HG02798 (cell line): Measurements from ENCODE around the gene KLHL24.
"Not testable (repeated sequence)": the region's sequence is repeated elsewhere in the genome, so short reads cannot be mapped to it uniquely, and the experiment has no call there.

Source experiments
- ATAC-seq: cut with Tn5 transposase; IDR thresholded peaks from one replicate; pipeline ENCODE4 v1.9.1; 2021; ENCODE audit warnings: mild to moderate bottlenecking; ENCODE audit not compliant: unreplicated experiment, poor library complexity

Gene KLHL24

DNA sequence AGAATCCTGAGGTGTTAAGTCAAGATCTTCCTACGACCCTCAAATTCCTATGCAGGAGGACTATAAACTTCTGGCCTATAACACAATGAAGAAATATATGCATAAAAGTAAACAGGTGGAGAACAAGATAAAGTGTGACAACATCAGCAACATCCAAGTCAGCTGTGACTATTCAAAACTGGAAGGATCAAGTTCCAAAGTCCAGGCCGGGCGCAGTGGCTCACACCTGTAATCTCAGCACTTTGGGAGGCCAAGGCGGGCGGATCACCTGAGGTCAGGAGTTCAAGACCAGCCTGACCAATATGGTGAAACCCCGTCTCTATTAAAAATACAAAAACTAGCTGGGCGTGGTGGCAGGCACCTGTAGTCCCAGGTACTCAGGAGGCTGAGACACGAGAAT lies 2.7 kb upstream of the KLHL24 start:
- not testable (repeated sequence) for ATAC-seq

DNA sequence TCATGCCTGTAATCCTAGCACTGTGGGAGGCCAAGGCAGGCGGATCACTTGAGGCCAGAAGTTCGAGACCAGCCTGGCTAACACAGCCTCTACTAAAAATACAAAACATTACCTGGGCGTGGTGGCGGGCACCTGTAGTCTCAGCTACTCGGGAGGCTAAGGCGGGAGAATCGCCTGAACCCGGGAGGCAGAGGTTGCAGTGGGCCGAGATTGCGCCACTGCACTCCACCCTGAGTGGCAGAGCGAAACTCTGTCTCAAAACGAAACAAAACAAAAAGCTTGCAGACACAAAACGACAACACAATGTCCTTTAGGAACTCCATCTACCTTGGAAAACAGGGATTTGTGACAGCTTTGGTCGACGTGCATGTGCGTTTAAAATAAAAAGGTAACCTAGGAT lies 716 bp upstream of the KLHL24 start:
- no peak for ATAC-seq

DNA sequence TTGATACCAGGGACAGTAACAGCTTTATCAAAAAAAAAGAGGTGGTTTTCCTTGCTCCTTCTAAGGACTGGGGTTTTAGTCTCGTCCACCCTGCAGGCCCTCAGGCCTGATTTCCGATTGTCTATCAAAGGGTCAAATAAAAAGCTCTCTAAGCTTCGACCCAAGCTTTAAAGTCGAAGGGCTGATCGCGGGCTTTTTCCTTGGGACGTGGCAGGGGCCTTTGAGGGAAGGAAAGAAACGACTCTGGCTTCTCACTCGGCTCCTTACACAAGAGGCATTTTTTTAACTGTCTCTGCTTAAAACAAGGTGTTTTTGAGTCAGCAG lies 354 bp upstream of the KLHL24 start:
- no peak for ATAC-seq

DNA sequence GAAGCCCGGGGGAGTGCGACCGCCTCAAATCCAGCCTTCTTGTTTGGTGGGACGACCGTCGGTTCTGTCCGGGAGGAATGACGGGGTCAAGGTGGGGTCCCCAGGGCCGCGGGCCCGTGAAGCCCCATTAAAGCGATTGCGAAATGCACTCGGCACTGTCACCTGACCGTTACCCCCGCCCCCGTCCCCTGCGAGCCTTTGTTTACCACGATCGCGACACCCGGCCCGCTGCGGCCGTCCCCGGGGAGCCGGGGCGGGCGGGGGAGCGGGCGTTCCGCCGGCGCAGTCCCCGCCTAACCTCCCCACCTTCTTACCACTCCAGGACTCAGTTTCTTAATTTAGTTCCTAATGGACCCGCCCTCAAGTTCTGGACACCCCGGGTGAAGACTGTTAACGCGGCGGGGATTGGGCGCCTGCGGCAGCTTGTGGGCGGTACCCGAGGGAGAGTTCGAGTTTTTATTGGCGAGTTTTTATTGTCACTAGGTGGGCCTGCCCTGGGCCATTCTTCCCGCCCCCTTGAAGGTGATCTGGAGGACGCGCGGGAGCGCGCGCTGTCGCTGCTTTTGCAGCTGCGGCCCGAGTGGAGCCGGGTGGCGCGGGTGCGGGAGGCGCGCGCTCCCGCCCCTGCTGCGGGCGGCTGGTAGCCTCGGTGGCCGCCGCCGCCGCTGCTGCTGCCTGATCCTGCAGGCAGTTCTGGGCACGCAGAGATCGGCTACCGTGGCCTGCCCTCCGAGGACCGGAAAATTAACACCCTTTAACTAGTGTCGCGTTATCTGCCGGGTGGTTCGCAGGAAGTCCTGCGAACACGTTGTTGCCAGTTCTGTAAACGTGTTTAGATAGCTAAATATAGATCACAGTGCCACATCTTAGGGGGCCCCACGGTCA lies 1.0 kb downstream of the KLHL24 start:
- ATAC-seq: peak; percentile 85

DNA sequence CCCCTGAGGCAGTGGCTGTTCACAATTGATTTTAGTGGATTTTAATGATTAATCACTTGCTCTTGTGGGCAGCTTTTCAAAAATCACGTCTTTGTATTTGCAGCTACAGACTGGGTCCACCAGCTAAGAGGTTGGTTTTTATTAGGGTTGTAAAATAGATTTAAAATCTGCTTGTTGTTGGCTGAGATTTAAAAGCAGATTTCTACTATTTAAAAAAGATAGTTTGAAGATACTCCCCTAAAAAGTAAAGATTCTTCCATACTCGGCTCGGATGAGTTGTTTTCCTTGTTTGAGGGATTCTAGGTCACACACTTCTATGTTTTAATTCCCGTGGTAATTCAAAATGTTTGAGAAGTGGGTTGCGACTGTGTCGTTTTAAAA lies 1.7 kb downstream of the KLHL24 start:
- ATAC-seq: no peak

DNA sequence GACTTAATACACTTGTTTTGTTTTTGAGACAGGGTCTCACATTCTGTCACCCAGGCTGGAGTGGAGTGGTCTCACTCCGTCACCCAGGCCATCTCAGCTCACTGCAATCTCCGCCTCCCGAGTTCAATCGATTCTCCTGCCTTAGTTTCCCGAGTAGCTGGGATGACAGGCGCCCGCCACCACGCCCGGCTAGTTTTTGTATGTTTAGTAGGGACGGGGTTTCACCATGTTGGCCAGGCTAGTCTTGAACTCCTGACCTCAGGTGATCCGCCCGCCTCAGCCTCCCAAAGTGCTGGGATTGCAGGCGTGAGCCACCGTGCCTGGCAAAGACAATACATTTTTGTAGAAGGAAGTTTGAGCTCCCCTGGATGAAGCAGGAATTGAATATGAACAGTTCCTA lies 2.2 kb downstream of the KLHL24 start:
- ATAC-seq: not testable (repeated sequence)

DNA sequence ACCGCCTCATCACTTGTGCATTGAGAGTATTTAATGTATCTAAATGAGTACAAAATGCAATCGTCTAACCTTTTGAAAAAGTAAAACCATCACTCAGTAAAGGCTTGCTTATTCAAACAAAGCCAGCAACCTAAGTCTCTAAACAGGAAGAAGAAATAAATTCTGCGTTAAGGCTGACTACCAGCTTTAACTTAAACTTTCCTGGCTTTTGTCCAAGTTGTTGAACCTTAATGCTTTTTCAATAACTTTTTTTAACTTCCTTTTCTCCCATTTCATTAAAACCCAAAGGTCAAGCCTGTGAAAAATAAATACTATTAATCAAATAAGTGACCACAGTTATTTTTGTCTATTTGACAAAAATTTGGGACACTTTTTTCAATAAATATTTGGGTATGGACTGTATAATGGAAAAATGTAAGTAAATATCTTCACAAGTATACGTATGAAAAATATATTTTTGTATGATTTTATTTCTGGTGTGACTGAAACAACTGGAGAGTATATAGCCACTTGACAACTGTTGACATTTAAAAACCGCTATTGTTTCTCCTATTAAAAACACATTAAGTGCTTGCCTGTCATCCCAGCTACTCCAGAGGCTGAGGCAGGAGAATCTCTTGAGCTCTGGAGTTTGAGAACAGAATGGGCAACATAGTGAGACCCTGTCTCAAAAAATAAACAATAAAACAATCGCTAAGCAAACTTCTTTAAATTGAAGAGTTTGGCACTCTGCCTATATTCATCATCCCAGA lies 2.9 kb downstream of the KLHL24 start:
- no peak for ATAC-seq

DNA sequence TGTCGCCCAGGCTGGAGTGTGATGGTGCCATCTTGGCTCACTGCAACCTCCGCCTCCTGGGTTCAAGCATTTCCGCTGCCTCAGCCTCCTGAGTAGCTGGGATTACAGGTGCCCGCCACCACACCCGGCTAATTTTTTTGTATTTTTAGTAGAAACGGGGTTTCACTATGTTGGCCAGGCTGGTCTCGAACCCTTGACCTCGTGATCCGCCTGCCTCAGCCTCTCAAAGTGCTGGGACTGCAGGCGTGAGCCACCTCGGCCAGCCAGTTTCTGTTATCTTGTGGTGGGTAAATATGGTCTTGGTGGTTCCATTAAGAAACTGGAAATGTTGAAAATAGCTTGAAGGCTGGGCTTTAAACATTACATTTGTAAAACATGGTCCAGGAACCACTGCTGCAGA lies 5.2 kb downstream of the KLHL24 start:
- ATAC-seq: not testable (repeated sequence)

DNA sequence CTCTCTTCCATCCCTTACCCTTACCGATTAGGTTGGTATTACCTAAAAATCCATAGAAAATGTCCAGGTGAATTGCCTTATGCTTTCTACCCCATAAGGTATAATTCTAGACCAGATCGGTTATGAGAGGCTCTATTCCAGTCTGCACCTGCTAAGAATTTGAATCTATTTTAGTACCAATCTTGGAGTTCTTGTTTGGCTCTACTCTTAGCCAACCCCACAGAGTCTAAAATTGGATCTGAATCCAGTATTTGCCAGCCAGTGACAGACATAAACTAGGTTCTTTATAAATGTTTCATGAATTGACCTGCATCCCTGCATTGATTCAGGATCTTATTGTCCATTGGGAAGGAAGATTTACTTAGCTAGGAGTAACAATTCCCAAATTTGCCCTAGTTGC lies 6.5 kb downstream of the KLHL24 start:
- no peak for ATAC-seq

DNA sequence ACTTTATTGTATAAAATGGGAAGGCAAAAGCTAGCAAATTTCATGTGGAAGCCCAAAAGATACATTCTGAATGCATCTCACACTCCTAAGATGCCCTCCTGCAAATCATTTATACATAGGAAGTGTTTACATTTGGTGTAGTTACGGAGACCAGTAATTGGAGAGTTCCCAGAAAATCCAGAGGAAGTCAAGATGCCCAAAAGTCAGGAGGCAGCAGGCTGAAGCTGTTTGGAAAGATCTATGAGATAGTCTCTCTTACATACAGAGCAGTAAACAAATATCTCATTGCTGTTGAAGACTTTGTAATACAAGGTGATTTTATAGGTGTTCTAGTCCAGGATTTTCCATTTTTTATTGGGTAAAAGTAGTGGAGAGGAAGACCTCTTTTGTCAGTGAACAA lies 8.8 kb downstream of the KLHL24 start:
- ATAC-seq: no peak

DNA sequence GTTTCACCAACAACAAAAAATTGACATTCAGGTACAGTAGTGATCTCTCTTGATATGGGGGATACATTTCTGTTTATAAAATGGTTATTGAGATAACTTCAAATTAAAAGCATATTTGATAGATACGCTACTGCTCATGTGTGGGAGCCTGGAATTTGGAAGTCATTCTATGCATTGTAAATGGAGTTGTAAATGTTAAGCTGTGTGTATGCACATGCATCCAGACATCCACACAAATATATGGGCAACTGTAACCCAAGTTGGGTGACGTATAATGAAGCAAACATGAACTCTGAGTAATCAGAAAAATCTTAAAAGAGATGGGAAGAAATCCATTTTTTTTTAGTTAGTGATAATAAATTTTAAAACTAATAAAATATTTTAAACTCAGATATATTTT lies 9.8 kb downstream of the KLHL24 start:
- ATAC-seq: no peak

DNA sequence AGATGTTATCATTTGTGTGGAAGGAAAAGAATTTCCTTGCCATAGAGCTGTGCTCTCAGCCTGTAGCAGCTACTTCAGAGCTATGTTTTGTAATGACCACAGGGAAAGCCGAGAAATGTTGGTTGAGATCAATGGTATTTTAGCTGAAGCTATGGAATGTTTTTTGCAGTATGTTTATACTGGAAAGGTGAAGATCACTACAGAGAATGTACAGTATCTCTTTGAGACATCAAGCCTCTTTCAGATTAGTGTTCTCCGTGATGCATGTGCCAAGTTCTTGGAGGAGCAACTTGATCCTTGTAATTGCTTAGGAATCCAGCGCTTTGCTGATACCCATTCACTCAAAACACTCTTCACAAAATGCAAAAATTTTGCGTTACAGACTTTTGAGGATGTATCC lies 15.1 kb downstream of the KLHL24 start:
- ATAC-seq: no peak

DNA sequence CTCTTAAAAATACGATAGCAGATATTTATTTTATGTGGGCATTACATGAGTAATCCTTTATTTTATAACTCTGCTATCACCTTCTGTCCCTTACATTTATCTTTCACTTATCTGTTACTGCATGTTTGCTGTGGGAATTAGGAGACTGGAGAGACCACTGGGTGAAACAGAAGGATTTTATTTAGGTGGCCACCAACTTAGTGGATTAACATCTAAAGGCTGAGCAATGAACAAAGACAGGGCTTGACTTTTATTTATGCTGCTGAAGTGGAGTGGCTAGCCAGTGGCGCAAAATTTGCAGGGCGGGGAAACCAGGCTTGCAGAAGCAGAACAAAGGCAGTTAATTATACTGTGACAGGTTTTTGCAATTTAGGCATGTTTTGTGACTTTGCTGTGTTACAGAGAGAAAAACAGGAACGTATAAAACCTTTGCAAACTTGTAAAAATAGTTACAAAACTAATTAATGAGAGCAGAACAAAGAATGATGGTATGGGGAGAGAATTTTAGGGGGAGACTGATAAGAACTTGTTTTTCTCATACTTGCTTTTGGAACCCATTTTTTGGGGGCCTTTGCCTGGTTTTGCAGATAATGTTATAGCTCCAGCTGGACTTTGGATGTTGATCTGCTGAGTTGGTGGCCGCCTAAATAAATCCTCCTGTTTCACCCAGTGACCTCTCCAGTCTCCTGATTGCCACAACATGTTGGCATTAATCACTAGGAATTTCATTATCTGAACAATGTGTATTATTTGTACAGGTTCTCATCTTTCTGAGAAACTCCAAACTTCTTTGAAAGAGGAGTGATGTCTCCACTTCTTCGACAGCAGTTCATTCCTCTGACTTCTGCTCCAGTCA lies 18.0 kb downstream of the KLHL24 start:
- ATAC-seq: no peak

DNA sequence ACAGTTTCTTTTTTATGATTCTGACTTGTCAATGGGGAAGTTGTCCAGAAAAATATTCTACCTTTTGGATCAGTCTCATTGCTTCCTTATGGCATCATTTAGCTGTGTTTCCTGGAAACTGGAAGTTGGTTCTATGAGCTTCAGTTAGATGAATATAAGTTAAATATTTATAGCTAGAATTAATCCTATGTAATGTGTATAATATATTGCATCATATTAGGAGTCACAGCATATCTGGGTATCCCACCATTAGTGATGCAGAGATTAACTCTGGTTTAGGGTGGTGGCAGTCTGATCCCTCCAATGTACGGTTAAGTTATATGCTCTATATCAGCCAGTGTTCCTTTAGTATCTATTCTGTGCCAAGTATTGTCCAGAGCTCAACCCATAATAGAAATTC lies 19.3 kb downstream of the KLHL24 start:
- no peak for ATAC-seq

DNA sequence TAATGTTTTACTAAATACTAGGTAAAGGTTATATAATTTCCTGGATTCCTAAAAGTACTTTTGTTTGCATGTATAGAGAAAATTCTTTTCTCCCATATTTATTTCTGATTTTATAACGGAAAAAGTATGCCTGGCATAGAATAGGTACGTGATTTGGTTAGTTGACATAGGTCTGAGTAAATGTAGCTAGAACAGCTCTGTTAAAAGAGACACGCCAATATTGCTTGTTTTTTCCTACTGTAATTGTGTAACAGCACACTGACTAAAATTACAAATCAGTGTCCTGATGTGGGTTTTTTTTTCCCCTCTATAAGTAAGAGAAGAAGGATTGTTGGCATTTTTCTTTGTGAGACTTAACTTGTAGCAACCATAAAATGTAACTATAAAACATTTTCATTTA lies 26.7 kb downstream of the KLHL24 start:
- no peak for ATAC-seq

DNA sequence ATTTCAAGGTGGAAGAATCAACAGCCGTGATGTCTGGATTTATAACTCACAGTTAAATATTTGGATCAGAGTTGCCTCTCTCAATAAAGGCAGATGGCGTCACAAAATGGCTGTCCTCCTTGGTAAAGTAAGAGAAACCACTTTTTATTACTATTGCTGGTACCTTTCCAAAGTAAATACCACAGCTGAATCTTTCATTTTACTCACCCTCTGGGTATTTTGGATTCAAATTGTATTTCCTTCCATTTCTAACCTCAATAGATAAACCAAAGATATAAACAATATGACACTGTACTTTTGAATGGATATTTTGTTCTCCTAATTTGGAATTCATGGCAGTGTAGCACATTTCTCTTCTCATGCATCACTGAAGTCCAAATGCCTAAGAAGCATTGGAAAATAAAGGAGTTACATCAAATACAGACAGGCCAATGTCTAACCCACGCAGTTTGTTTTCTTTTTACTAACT lies 29.5 kb downstream of the KLHL24 start:
- no peak for ATAC-seq

DNA sequence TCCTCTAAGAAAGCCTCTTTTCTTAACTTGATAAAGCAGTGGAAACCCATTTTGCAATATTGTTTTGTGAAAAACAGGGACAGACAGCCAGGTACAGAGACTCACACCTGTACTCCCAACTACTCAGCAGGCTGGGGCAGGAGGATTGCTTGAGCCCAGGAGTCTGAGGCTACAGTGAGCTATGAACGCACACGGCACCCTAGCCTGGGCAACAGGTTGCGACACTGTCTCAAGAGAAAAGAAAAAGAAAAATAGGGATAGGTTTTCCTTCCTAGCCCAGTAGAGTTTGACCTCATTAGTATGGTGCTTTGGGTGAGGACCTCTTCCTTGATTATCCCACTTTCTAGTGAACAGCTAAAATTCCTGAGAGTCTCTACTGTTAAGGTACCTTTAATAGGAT lies 44.6 kb downstream of the KLHL24 start:
- no peak for ATAC-seq

DNA sequence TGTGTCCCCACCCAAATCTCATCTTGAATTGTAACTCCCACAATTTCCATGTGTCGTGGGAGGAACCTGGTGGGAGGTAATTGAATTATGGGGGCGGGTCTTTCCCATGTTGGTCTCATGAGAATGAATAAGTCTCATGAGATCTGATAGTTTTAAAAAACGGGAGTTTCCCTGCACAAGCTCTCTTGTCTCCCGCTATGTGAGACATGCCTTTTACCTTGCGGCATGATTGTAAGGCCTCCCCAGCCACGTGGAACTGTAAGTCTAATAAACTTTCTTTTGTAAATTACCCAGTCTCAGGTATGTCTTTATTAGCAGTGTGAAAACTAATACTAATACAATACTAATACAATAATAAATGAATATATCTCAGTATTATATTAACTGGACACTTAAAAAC lies 52.3 kb downstream of the KLHL24 start:
- ATAC-seq: no peak

DNA sequence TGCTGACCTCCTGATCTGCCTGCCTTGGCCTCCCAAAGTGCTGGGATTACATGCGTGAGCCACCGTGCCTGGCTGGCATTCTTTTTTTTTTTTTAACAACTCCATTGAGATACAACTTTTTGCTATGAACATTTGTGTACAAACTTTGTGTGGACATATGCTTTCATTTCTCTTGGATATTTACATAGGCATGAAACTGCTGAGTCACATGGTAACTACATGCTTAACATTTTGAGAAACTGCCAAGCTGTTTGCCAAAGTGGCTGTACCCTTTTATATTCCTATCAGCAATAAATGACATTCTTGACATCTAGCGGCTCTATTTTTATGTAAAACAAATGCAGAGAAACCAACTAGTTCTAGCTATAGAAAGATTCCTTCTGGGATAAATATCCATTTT lies 53.5 kb downstream of the KLHL24 start:
- no peak for ATAC-seq

DNA sequence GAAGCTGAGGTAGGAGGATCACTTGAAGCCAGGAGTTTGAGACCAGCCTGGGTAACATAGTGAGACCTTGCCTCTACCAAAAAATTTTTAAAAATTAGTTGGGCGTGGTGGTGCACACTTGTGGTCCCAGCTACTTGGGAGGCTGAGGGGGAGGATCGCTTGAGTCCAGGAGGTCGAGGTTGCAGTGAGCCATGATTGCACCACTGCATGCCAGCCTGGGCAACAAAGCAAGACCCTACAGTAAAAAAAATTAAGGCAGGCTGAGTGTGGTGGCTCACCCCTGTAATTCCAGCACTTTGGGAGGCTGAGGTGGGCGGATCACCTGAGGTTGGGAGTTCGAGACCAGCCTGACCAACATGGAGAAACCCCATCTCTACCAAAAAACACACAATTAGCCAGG lies 54.2 kb downstream of the KLHL24 start:
- not testable (repeated sequence) for ATAC-seq
